COR-L47 (cell line): Measurements from ENCODE around the gene LRRC23.
A peak's percentile ranks its signal among the peaks of the same experiment; 100 is the strongest.
"Not testable (repeated sequence)": the region's sequence is repeated elsewhere in the genome, so short reads cannot be mapped to it uniquely, and the experiment has no call there.

Experiments used
- DNase-seq: peaks from one replicate; lab custom pipeline; 2025; lab: John Stamatoyannopoulos, UW

Gene LRRC23

GRCh38 chr12:6872073-6873048, 32.3 kb upstream of the LRRC23 start:
- peak; percentile 34 for DNase-seq

- DNase-seq = peak; percentile 80
These were observed 31.3 kb upstream of the LRRC23 start, which contains the start of gene SPSB2 for GRCh38 chr12:6873094-6874014. Gene SPSB2 (minus strand): TSS chr12:6873303. CDS start chr12:6872901, 402 bp downstream.

GRCh38 chr12:6874015-6874368, 30.6 kb upstream of the LRRC23 start:
- not testable (repeated sequence) for DNase-seq

- DNase-seq = not testable (repeated sequence)
These were observed 24.8 kb upstream of the LRRC23 start for GRCh38 chr12:6879824-6880223.

- no peak for DNase-seq
These were observed 21.4 kb upstream of the LRRC23 start for GRCh38 chr12:6883252-6883651.

- no peak for DNase-seq
These were observed 20.9 kb upstream of the LRRC23 start for GRCh38 chr12:6883683-6884082.

DNA sequence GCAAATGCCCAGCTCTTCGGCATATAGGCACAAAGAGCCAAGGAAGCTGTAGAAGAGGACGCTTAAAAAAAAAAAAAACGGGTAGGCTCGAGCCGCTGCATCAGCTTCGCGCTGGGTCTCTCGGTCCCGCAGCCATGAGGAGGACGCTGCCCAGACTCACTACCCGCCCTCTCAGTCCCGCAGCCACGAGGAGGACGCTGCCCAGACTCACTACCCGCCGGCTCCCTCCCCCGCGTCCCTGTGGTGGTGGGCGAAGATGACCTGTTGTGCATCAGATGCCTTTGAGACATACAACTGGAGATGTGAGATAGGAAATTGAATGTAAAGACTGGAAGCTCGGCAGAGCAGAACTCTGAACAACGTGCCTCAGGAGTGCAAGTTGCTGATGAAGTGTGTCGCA, 20.1 kb upstream of the LRRC23 start:
- DNase-seq = no peak

DNA sequence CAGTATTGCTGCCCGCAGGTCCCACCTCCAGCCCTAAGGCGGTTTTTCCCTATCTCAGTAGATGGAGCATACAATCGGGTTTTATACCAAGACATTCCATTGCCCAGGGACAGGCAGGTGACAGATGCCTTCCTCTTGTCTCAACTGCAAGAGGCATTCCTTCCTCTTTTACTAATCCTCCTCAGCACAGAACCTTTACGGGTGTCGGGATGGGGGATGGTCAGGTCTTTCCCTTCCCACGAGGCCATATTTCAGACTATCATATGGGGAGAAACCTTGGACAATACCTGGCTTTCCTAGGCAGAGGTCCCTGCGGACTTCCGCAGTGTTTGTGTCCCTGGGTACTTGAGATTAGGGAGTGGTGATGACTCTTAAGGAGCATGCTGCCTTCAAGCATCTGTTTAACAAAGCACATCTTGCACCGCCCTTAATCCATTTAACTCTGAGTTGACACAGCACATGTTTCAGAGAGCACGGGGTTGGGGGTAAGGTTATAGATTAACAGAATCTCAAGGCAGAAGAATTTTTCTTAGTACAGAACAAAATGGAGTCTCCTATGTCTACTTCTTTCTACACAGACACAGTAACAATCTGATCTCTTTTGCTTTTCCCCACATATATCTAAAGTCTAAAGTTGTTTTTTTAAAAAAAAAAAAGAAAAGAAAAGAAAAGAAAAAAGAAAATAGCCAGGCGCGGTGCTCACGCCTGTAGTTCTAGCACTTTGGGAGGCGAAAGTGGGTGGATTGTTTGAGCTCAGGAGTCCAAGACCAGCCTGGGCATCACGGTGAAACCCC, 18.2 kb upstream of the LRRC23 start:
- not testable (repeated sequence) for DNase-seq

DNA sequence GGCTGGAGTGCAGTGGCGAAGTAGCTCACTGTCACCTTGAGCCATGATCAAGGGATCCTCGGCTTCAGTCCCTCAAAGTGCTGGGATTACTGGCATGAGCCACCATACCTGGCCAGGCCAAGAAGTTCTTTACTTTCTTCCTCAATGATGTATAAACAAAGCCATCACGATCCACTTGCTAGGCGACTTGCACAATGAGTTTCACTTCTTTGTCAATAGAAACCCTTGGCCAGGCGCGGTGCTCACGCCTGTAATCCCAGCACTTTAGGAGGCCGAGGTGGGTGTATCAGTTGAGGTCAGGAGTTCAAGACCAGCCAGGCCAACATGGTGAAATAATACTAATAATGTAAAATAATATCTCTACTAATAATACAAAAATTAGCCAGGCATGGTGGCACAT, 17.2 kb upstream of the LRRC23 start:
- no peak for DNase-seq

GRCh38 chr12:6888360-6888759, 16.3 kb upstream of the LRRC23 start:
- no peak for DNase-seq

DNA sequence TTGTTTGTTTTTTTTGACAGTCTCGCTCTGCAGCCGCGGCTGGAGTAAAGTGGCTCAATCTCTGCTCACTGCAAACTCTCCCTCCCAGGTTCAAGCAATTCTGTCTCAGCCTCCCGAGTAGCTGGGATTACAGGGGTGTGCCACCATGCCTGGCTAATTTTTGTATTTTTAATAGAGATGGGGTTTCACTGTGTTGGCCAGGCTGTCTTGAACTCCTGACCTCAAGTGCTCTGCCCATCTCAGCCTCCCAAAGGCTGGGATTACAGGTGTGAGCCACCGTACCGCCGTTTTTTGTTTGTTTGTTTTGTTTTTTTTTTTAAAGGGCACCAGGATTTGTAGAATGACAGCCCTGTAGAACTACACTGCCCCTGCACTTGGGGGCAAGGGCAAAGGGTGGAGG, 15.8 kb upstream of the LRRC23 start:
- not testable (repeated sequence) for DNase-seq

- DNase-seq = not testable (repeated sequence)
These were observed 14.6 kb upstream of the LRRC23 start for GRCh38 chr12:6889775-6890573.

- peak; percentile 86 for DNase-seq
These were observed 13.6 kb upstream of the LRRC23 start for GRCh38 chr12:6890789-6891645.

DNA sequence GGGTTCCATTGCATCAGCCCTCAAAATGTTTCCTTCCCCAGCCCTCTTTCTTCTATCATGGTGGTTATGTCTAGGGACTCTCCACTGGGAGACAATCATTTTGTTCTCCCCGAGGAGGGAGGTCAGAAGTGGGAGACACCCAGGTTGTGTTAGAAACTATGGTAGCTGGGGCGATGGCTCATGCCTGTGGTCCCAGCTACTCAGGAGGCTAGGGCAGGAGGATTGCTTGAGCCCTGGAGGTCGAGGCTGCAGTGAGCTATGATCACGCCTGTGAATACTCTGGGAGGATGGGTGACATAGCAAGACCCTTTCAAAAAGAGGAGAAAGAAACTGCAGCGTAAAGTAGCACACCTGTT, 13.0 kb upstream of the LRRC23 start:
- DNase-seq = no peak

- DNase-seq = not testable (repeated sequence)
These were observed 11.9 kb upstream of the LRRC23 start for GRCh38 chr12:6892683-6893082.

DNA sequence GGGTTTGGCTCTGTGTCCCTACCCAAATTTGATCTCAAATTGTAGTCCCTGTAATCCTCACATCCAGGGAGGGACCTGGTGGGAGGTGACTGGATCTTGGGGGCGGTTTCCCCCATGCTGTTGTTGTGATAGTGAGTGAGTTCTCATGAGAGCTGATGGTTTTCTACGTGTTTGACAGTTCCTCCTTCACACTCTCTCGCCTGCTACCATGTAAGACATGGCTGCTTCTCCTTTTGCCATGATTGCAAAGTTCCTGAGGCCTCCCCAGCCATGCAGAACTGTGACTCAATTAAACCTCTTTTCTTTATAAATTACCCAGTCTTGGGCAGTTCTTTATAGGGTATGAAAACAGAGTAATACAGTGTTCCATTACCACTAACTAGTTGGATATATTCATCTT, 10.3 kb upstream of the LRRC23 start:
- no peak for DNase-seq

DNA sequence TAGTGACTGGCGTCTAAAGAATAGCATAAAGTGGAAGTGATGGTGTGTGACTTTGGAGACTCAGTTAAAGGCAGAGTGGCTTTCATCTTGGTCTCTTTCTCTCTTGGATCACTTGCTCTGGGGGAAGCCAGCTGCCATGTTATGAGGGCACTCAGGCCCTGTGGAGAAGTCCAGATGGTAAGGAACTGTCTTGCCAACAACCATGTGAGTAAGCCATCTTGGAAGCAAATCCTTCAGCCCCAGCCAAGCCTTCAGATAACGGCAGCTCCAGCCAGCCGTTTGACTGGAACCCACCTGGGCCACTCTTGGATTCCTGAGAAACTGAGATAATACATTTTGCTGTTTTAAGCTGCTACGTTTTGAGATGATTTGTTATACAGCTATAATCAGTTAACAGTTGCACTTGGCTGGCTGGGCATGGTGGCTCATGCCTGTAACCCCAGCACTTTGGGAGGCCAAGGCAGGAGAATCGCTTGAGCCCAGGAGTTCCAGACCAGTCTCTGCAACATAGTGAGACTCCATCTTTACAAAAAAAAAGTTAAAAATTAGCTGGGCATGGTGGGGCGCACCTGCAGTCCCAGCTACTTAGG, 7.7 kb upstream of the LRRC23 start:
- DNase-seq = no peak

- DNase-seq = no peak
These were observed 5.2 kb upstream of the LRRC23 start for GRCh38 chr12:6899427-6899826.

DNA sequence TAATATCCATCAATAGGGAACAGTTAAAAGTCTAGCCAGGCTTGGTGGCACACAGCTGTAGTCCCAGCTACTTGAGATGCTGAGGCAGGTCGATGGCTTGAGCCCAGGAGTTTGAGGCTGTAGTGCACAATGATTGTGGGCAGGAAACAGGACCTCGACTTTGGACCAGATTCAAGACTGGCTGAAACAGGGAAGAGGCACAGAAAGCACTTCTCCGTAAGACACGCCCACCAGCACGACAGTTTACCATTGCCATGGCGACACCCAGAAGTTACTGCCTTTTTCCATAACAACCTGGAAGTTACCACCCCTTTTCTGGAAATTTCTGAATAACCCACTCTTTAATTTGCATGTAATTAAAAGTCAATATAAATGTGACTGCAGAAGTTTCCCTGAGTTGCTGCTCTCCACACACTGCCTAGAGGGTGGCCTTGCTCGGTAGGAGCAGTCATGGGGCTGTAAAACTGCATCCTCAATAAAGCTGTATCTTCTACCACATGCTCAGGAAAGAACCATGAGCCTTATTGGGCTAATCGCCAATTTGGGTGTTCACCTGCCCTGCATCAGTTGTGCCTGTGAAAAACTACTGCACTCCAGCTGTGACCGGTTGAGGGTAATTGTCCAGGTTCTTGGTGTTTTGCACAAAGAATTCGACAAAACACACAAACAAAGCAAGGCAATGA, 4.6 kb upstream of the LRRC23 start:
- DNase-seq = peak; percentile 73
